H9 (cell line): Measurements from ENCODE around the gene PDXK. TPM values are rescaled to one million over a fixed set of nuclear protein-coding genes. Genes with fewer than 3 reads are reported as not detected.

Experiments
- DNase-seq: peaks from one replicate; pipeline ENCODE4 v3.0.0-alpha.2; 2017
- H2AFZ ChIP-seq: one replicate; pipeline ENCODE4 v1.6.1; 2013; ENCODE audit warnings: mild to moderate bottlenecking, low read length, control low read depth, moderate library complexity
- H2AK5ac ChIP-seq: 2 replicates; pipeline ENCODE4 v1.6.1; 2013; ENCODE audit warnings: low read length, control low read depth, mixed read lengths; ENCODE audit not compliant: insufficient read length
- H2BK120ac ChIP-seq: one replicate; pipeline ENCODE4 v1.6.1; 2013; ENCODE audit warnings: low read depth, mild to moderate bottlenecking, low read length, control low read depth, inconsistent platforms; ENCODE audit not compliant: poor library complexity, severe bottlenecking
- H2BK12ac ChIP-seq: 2 replicates; pipeline ENCODE4 v1.6.1; 2013; ENCODE audit warnings: low read length, control low read depth, mixed read lengths, low read depth; ENCODE audit not compliant: insufficient read length
- H2BK15ac ChIP-seq: 2 replicates; pipeline ENCODE4 v1.6.1; 2013; ENCODE audit warnings: low read depth, low read length, control low read depth
- H2BK20ac ChIP-seq: one replicate; pipeline ENCODE4 v1.6.1; 2013; ENCODE audit warnings: low read depth, mild to moderate bottlenecking, low read length, control low read depth, inconsistent platforms; ENCODE audit not compliant: poor library complexity, severe bottlenecking
- H2BK5ac ChIP-seq: 2 replicates; pipeline ENCODE4 v1.6.1; 2013; ENCODE audit warnings: low read length, control low read depth, mixed read lengths; ENCODE audit not compliant: insufficient read length
- H3K14ac ChIP-seq: 2 replicates; pipeline ENCODE4 v1.6.1; 2013; ENCODE audit warnings: low read length, control low read depth; ENCODE audit not compliant: insufficient read depth
- H3K18ac ChIP-seq: 2 replicates; pipeline ENCODE4 v1.6.1; 2013; ENCODE audit warnings: low read depth, mild to moderate bottlenecking, mixed read lengths, low read length, control low read depth; ENCODE audit not compliant: insufficient read length
- H3K23ac ChIP-seq: 2 replicates; pipeline ENCODE4 v1.6.1; 2013; ENCODE audit warnings: low read length, control low read depth, mixed read lengths, low read depth; ENCODE audit not compliant: insufficient read length
- H3K23me2 ChIP-seq: 2 replicates; pipeline ENCODE4 v1.6.1; 2013; ENCODE audit warnings: low read depth, mild to moderate bottlenecking, mixed read lengths, low read length, control low read depth; ENCODE audit not compliant: insufficient read length, poor library complexity, severe bottlenecking
- H3K27ac ChIP-seq: 2 replicates; pipeline ENCODE4 v1.5.1; 2013; ENCODE audit warnings: low read length, control low read depth, mixed read lengths, low read depth; ENCODE audit not compliant: insufficient read length
- H3K27me3 ChIP-seq: 2 replicates; pipeline ENCODE4 v1.6.1; 2013; ENCODE audit warnings: low read length, control low read depth, inconsistent platforms; ENCODE audit not compliant: insufficient read depth
- H3K4ac ChIP-seq: 2 replicates; pipeline ENCODE4 v1.6.1; 2013; ENCODE audit warnings: low read depth, mild to moderate bottlenecking, control low read depth, inconsistent platforms, low read length, moderate library complexity
- H3K4me1 ChIP-seq: 2 replicates; pipeline ENCODE4 v1.6.1; 2013; ENCODE audit warnings: low read length, control low read depth, inconsistent platforms; ENCODE audit not compliant: insufficient read depth
- H3K4me2 ChIP-seq: 2 replicates; pipeline ENCODE4 v1.6.1; 2013; ENCODE audit warnings: low read length, control low read depth, mixed read lengths; ENCODE audit not compliant: insufficient read length, insufficient read depth
- H3K56ac ChIP-seq: 2 replicates; pipeline ENCODE4 v1.6.1; 2013; ENCODE audit warnings: low read depth, mild to moderate bottlenecking, mixed read lengths, low read length, control low read depth; ENCODE audit not compliant: insufficient read length
- H3K79me1 ChIP-seq: 2 replicates; pipeline ENCODE4 v1.6.1; 2013; ENCODE audit warnings: low read depth, mild to moderate bottlenecking, moderate library complexity, low read length, control low read depth, inconsistent platforms; ENCODE audit not compliant: insufficient read depth, poor library complexity, severe bottlenecking
- H3K79me2 ChIP-seq: 2 replicates; pipeline ENCODE4 v1.6.1; 2013; ENCODE audit warnings: low read length, control low read depth, inconsistent platforms; ENCODE audit not compliant: insufficient read depth
- H3K9ac ChIP-seq: 2 replicates; pipeline ENCODE4 v1.6.1; 2013; ENCODE audit warnings: low read length, control low read depth, mixed read lengths; ENCODE audit not compliant: insufficient read length; ENCODE audit errors: extremely low read depth
- H3K9me3 ChIP-seq: one replicate; pipeline ENCODE4 v1.6.1; 2013; ENCODE audit warnings: low read depth, low read length, inconsistent platforms; ENCODE audit not compliant: control insufficient read depth
- H3T11ph ChIP-seq: one replicate; pipeline ENCODE4 v1.6.1; 2013; ENCODE audit warnings: mild to moderate bottlenecking, low read length, control low read depth, inconsistent platforms
- H4K20me1 ChIP-seq: one replicate; pipeline ENCODE4 v1.6.1; 2013; ENCODE audit not compliant: control insufficient read depth, insufficient read length, insufficient read depth
- H4K5ac ChIP-seq: 2 replicates; pipeline ENCODE4 v1.6.1; 2013; ENCODE audit warnings: low read depth, mild to moderate bottlenecking, mixed read lengths, low read length, control low read depth; ENCODE audit not compliant: insufficient read length
- H4K8ac ChIP-seq: replicated peaks from 2 replicates; pipeline ENCODE4 v1.6.1; 2013; ENCODE audit warnings: low read length, control low read depth, mixed read lengths, low read depth; ENCODE audit not compliant: insufficient read length
- H4K91ac ChIP-seq: 2 replicates; pipeline ENCODE4 v1.6.1; 2013; ENCODE audit warnings: low read depth, mild to moderate bottlenecking, moderate library complexity, mixed read lengths, low read length, control low read depth; ENCODE audit not compliant: insufficient read length
- H3K27ac Mint-ChIP-seq, 3 experiments: 2 replicates in 2 of 3; 3 replicates in 1 of 3; pipeline ENCODE4 v1.8.0; 2020 to 2021; ENCODE audit warnings: mixed read lengths in 3 of 3, mild to moderate bottlenecking in 1 of 3, moderate library complexity in 1 of 3
- H3K27me3 Mint-ChIP-seq: 2 replicates; pipeline ENCODE4 v1.8.0; 2021; ENCODE audit warnings: low read depth, mild to moderate bottlenecking, moderate library complexity, mixed read lengths
- H3K36me3 Mint-ChIP-seq, 3 experiments: 2 replicates in 2 of 3; 3 replicates in 1 of 3; pipeline ENCODE4 v1.8.0; 2020 to 2021; ENCODE audit warnings: low read depth in 3 of 3, mixed read lengths in 3 of 3; ENCODE audit not compliant: insufficient read depth in 1 of 3
- H3K4me1 Mint-ChIP-seq, 2 experiments: 2 replicates each; pipeline ENCODE4 v1.8.0; 2020; ENCODE audit warnings: mixed read lengths in 2 of 2
- H3K4me3 Mint-ChIP-seq, 2 experiments: 2 replicates in 1 of 2; 3 replicates in 1 of 2; pipeline ENCODE4 v1.8.0; 2020 to 2021; ENCODE audit warnings: mild to moderate bottlenecking in 2 of 2, mixed read lengths in 2 of 2, moderate library complexity in 1 of 2
- H3K9me3 Mint-ChIP-seq, 2 experiments: 2 replicates in 1 of 2; 3 replicates in 1 of 2; pipeline ENCODE4 v1.8.0; 2020; ENCODE audit warnings: mild to moderate bottlenecking in 2 of 2, mixed read lengths in 2 of 2, moderate library complexity in 1 of 2
- WGBS: extraction: QIAGEN DNeasy Blood & Tissue Kit; methylation state at CpG from one replicate; pipeline ENCODE4 v1.1.7; 2013; ENCODE audit warnings: missing lambda C conversion rate, low lambda C conversion rate, mixed read lengths; ENCODE audit not compliant: insufficient read length; ENCODE audit errors: extremely low coverage; 5-methylcytosine and 5-hydroxymethylcytosine counted together
- total RNA-seq: library from RNA; stranded (reverse); gene quantifications from 2 replicates; pipeline ENCODE4 v1.2.1, GENCODE V29; 2021
- TF ChIP-seq, protein P1 (sequence below): fragments of 200-600 bp; sonication (generic); conservative IDR thresholded peaks from 3 replicates; pipeline ENCODE4 v1.8.0; 2021; ENCODE audit warnings: antibody characterized with exemption, mild to moderate bottlenecking

PDXK gene
- total RNA-seq, 1 experiment from 2014 or later, result 109 TPM

- no peak overlapping the region for H2BK20ac ChIP-seq
These were observed 37.1 kb downstream of the PDXK start for GRCh38 chr21:43755820-43756594.

More at GRCh38 chr21:43755820-43756594, 37.1 kb downstream of the PDXK start:
- Histone ChIP-seq H3K79me2 (no peaks in the 10 kb centered on the region), H3K27ac (no peak overlapping the region), H4K20me1 (no peaks in the 10 kb centered on the region), H2BK120ac (no peak overlapping the region), H3K14ac (no peak overlapping the region), H2BK15ac (no peak overlapping the region), H3K18ac (no peak overlapping the region), H3K4ac (no peak overlapping the region), H3K27me3 (no peaks in the 10 kb centered on the region), H3K79me1 (no peaks in the 10 kb centered on the region), H3K56ac (no peak overlapping the region), H2BK12ac (no peak overlapping the region), H3K23me2 (no peaks in the 10 kb centered on the region), H3T11ph (no peak overlapping the region), H2AFZ (no peak overlapping the region), H3K4me2 (no peak overlapping the region), H4K5ac (no peak overlapping the region), H3K4me1 (no peaks in the 10 kb centered on the region), H4K8ac (no peak overlapping the region), H4K91ac (no peak overlapping the region), H3K23ac (no peak overlapping the region), H3K9ac (no peak overlapping the region), H3K9me3 (no peaks in the 10 kb centered on the region), H2BK5ac (no peak overlapping the region), H2AK5ac (no peak overlapping the region)
- peak overlapping the region; percentile 21 to 68 (median 67); a peak in 3 of 7 replicates for H3K27ac Mint-ChIP-seq
- no peaks in the 10 kb centered on the region for H3K27me3 Mint-ChIP-seq
- no peak overlapping the region for H3K4me3 Mint-ChIP-seq
- no CpG with 5 or more reads among the region's 37 CpGs for WGBS
- no peaks in the 10 kb centered on the region for H3K9me3 Mint-ChIP-seq
- peaks cover 27 to 60% (median 40%) of the 10 kb centered on the region in 3 experiments; a peak in 6 of 7 replicates for H3K36me3 Mint-ChIP-seq
- TF ChIP-seq, protein P1, sequence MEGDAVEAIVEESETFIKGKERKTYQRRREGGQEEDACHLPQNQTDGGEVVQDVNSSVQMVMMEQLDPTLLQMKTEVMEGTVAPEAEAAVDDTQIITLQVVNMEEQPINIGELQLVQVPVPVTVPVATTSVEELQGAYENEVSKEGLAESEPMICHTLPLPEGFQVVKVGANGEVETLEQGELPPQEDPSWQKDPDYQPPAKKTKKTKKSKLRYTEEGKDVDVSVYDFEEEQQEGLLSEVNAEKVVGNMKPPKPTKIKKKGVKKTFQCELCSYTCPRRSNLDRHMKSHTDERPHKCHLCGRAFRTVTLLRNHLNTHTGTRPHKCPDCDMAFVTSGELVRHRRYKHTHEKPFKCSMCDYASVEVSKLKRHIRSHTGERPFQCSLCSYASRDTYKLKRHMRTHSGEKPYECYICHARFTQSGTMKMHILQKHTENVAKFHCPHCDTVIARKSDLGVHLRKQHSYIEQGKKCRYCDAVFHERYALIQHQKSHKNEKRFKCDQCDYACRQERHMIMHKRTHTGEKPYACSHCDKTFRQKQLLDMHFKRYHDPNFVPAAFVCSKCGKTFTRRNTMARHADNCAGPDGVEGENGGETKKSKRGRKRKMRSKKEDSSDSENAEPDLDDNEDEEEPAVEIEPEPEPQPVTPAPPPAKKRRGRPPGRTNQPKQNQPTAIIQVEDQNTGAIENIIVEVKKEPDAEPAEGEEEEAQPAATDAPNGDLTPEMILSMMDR, result no peak
- DNase-seq, result no peak
- H3K4me1 Mint-ChIP-seq, result no peaks in the 10 kb centered on the region
